Activated naive CD4-positive, alpha-beta T cell treated with anti-CD3 and anti-CD28 coated beads, Interleukin-2, amount 10 ng/mL, durations not matched to agents 7 days and 5 days (primary cell): ENCODE data around the gene ARMH4.

Experiments used
- CTCF ChIA-PET: fragments of 350-600 bp; sonication (Branson Sonifier 250); formaldehyde crosslinking; loops from one replicate; lab custom pipeline; 2021; ENCODE audit warnings: antibody characterized with exemption; lab: Charles Lee
- DNase-seq: peaks from one replicate; pipeline ENCODE4 v3.0.0-alpha.2; 2020
- H3K27ac Mint-ChIP-seq: one replicate; pipeline ENCODE4 v1.8.0; 2021; ENCODE audit warnings: mild to moderate bottlenecking, moderate library complexity, mixed read lengths
- H3K27me3 Mint-ChIP-seq: one replicate; pipeline ENCODE4 v1.8.0; 2021; ENCODE audit warnings: mild to moderate bottlenecking, mixed read lengths
- H3K36me3 Mint-ChIP-seq: one replicate; pipeline ENCODE4 v1.8.0; 2021; ENCODE audit warnings: mixed read lengths
- H3K4me1 Mint-ChIP-seq: one replicate; pipeline ENCODE4 v1.8.0; 2021; ENCODE audit warnings: mixed read lengths
- H3K4me3 Mint-ChIP-seq: one replicate; pipeline ENCODE4 v1.8.0; 2021; ENCODE audit warnings: mild to moderate bottlenecking, moderate library complexity, mixed read lengths
- H3K9me3 Mint-ChIP-seq: one replicate; pipeline ENCODE4 v1.8.0; 2021; ENCODE audit warnings: mixed read lengths

ARMH4 gene

GRCh38 chr14:58002618-58003017 is 149.4 kb downstream of the ARMH4 start:
- no peak for DNase-seq
- CTCF ChIA-PET: no interaction called here
- H3K4me3 Mint-ChIP-seq: no peak overlapping the region
- no peaks in the 10 kb centered on the region for H3K4me1 Mint-ChIP-seq
- H3K27ac Mint-ChIP-seq: no peak overlapping the region
- H3K27me3 Mint-ChIP-seq: peaks cover 6% of the 10 kb centered on the region
- no peaks in the 10 kb centered on the region for H3K36me3 Mint-ChIP-seq
- H3K9me3 Mint-ChIP-seq: no peaks in the 10 kb centered on the region

- Mint-ChIP-seq H3K27ac (no peak overlapping the region), H3K36me3 (no peaks in the 10 kb centered on the region), H3K4me3 (no peak overlapping the region), H3K9me3 (no peaks in the 10 kb centered on the region), H3K4me1 (no peaks in the 10 kb centered on the region), H3K27me3 (no peaks in the 10 kb centered on the region)
- DNase-seq: no peak
- CTCF ChIA-PET: no interaction called here
Measured at GRCh38 chr14:57999979-58000378, 152.0 kb downstream of the ARMH4 start.

- no peaks in the 10 kb centered on the region for H3K27me3 Mint-ChIP-seq
- CTCF ChIA-PET: no interaction called here
- no peak overlapping the region for H3K4me3 Mint-ChIP-seq
- no peak for DNase-seq
- H3K36me3 Mint-ChIP-seq: no peaks in the 10 kb centered on the region
- no peaks in the 10 kb centered on the region for H3K9me3 Mint-ChIP-seq
- no peaks in the 10 kb centered on the region for H3K4me1 Mint-ChIP-seq
- H3K27ac Mint-ChIP-seq: no peak overlapping the region
Measured at GRCh38 chr14:57999471-57999870, 152.5 kb downstream of the ARMH4 start.

GRCh38 chr14:57998766-57999165 is 153.2 kb downstream of the ARMH4 start:
- Mint-ChIP-seq H3K9me3 (no peaks in the 10 kb centered on the region), H3K27me3 (no peaks in the 10 kb centered on the region), H3K27ac (no peak overlapping the region), H3K4me3 (no peak overlapping the region), H3K36me3 (no peaks in the 10 kb centered on the region), H3K4me1 (no peaks in the 10 kb centered on the region)
- no peak for DNase-seq
- CTCF ChIA-PET: no interaction called here

GRCh38 chr14:57991353-57991752 is 160.7 kb downstream of the ARMH4 start:
- no peaks in the 10 kb centered on the region for H3K27me3 Mint-ChIP-seq
- no peaks in the 10 kb centered on the region for H3K9me3 Mint-ChIP-seq
- H3K4me1 Mint-ChIP-seq: no peaks in the 10 kb centered on the region
- CTCF ChIA-PET: no interaction called here
- H3K36me3 Mint-ChIP-seq: no peaks in the 10 kb centered on the region
- no peak overlapping the region for H3K27ac Mint-ChIP-seq
- DNase-seq: no peak
- H3K4me3 Mint-ChIP-seq: no peak overlapping the region

GRCh38 chr14:57988445-57988844 is 163.6 kb downstream of the ARMH4 start:
- no peak overlapping the region for H3K4me3 Mint-ChIP-seq
- CTCF ChIA-PET: no interaction called here
- no peaks in the 10 kb centered on the region for H3K27me3 Mint-ChIP-seq
- no peak for DNase-seq
- no peak overlapping the region for H3K27ac Mint-ChIP-seq
- H3K9me3 Mint-ChIP-seq: no peaks in the 10 kb centered on the region
- no peaks in the 10 kb centered on the region for H3K36me3 Mint-ChIP-seq
- H3K4me1 Mint-ChIP-seq: no peaks in the 10 kb centered on the region

GRCh38 chr14:57987596-57988300 is 164.3 kb downstream of the ARMH4 start:
- no peaks in the 10 kb centered on the region for H3K4me1 Mint-ChIP-seq
- DNase-seq: no peak
- H3K36me3 Mint-ChIP-seq: no peaks in the 10 kb centered on the region

GRCh38 chr14:57987051-57987450 is 165.0 kb downstream of the ARMH4 start:
- no peaks in the 10 kb centered on the region for H3K27me3 Mint-ChIP-seq
- no peaks in the 10 kb centered on the region for H3K36me3 Mint-ChIP-seq
- CTCF ChIA-PET: no interaction called here
- DNase-seq: no peak
- H3K27ac Mint-ChIP-seq: no peak overlapping the region
- H3K4me1 Mint-ChIP-seq: no peaks in the 10 kb centered on the region
- H3K4me3 Mint-ChIP-seq: no peak overlapping the region
- no peaks in the 10 kb centered on the region for H3K9me3 Mint-ChIP-seq

More at GRCh38 chr14:57987596-57988300, 164.3 kb downstream of the ARMH4 start:
- H3K9me3 Mint-ChIP-seq: no peaks in the 10 kb centered on the region
- no peaks in the 10 kb centered on the region for H3K27me3 Mint-ChIP-seq
- H3K27ac Mint-ChIP-seq: no peak overlapping the region
- H3K4me3 Mint-ChIP-seq: no peak overlapping the region
- CTCF ChIA-PET: no interaction called here

- Mint-ChIP-seq H3K36me3 (no peaks in the 10 kb centered on the region), H3K9me3 (no peaks in the 10 kb centered on the region), H3K4me1 (no peaks in the 10 kb centered on the region), H3K27ac (no peak overlapping the region), H3K27me3 (no peaks in the 10 kb centered on the region), H3K4me3 (no peak overlapping the region)
- CTCF ChIA-PET: no interaction called here
- DNase-seq: no peak
Measured at GRCh38 chr14:57982804-57983634, 169.0 kb downstream of the ARMH4 start.

- no peaks in the 10 kb centered on the region for H3K4me1 Mint-ChIP-seq
- CTCF ChIA-PET: no interaction called here
- H3K27ac Mint-ChIP-seq: no peak overlapping the region
- H3K27me3 Mint-ChIP-seq: no peaks in the 10 kb centered on the region
- H3K4me3 Mint-ChIP-seq: no peak overlapping the region
- no peak for DNase-seq
- H3K36me3 Mint-ChIP-seq: no peaks in the 10 kb centered on the region
- H3K9me3 Mint-ChIP-seq: no peaks in the 10 kb centered on the region
Measured at GRCh38 chr14:57981817-57982560, 170.0 kb downstream of the ARMH4 start.

GRCh38 chr14:57979376-57980048 is 172.5 kb downstream of the ARMH4 start:
- Mint-ChIP-seq H3K27me3 (no peaks in the 10 kb centered on the region), H3K27ac (no peak overlapping the region), H3K36me3 (no peaks in the 10 kb centered on the region), H3K4me3 (no peak overlapping the region), H3K9me3 (no peaks in the 10 kb centered on the region), H3K4me1 (no peaks in the 10 kb centered on the region)
- no peak for DNase-seq
- CTCF ChIA-PET: no interaction called here

- CTCF ChIA-PET: no interaction called here
- Mint-ChIP-seq H3K27me3 (no peaks in the 10 kb centered on the region), H3K4me1 (no peaks in the 10 kb centered on the region), H3K27ac (no peak overlapping the region), H3K9me3 (no peaks in the 10 kb centered on the region), H3K4me3 (no peak overlapping the region), H3K36me3 (no peaks in the 10 kb centered on the region)
- no peak for DNase-seq
Measured at GRCh38 chr14:57976701-57977100, 175.3 kb downstream of the ARMH4 start.

GRCh38 chr14:57974896-57975295 is 177.1 kb downstream of the ARMH4 start:
- H3K36me3 Mint-ChIP-seq: no peaks in the 10 kb centered on the region
- CTCF ChIA-PET: no interaction called here
- H3K9me3 Mint-ChIP-seq: no peaks in the 10 kb centered on the region
- no peaks in the 10 kb centered on the region for H3K27me3 Mint-ChIP-seq
- H3K4me3 Mint-ChIP-seq: no peak overlapping the region
- H3K4me1 Mint-ChIP-seq: no peaks in the 10 kb centered on the region
- no peak overlapping the region for H3K27ac Mint-ChIP-seq
- DNase-seq: no peak

- no peaks in the 10 kb centered on the region for H3K9me3 Mint-ChIP-seq
- H3K4me3 Mint-ChIP-seq: no peak overlapping the region
- no peak overlapping the region for H3K27ac Mint-ChIP-seq
- CTCF ChIA-PET: no interaction called here
- no peaks in the 10 kb centered on the region for H3K4me1 Mint-ChIP-seq
- H3K27me3 Mint-ChIP-seq: no peaks in the 10 kb centered on the region
- no peaks in the 10 kb centered on the region for H3K36me3 Mint-ChIP-seq
- DNase-seq: no peak
Measured at GRCh38 chr14:57970594-57970993, 181.4 kb downstream of the ARMH4 start.
